ENCODE data around the gene ARID3A. TPM values are rescaled to one million over a fixed set of nuclear protein-coding genes. Genes with fewer than 3 reads are reported as not detected.
A peak's percentile ranks its signal among the peaks of the same experiment; 100 is the strongest.

The ARID3A gene
- total RNA-seq, 1 donor from 2014 or later = 6.7 TPM

GRCh38 chr19:991174-991931, 65.5 kb downstream of the ARID3A start:
- intact Hi-C loops (cut with DNase I) = no loop called here
- DNase-seq (ENCODE audit: missing footprints) = no peak
- no peak for ATAC-seq

GRCh38 chr19:991932-992669, 66.3 kb downstream of the ARID3A start:
- intact Hi-C loops (cut with DNase I) = no loop called here
- no peak for ATAC-seq
- DNase-seq (ENCODE audit: missing footprints) = no peak

- ATAC-seq (no peak), DNase-seq (ENCODE audit: missing footprints) (no peak)
- intact Hi-C loops (cut with DNase I) = no loop called here
These were observed 66.8 kb downstream of the ARID3A start for GRCh38 chr19:992670-993055.

- ATAC-seq (no peak), DNase-seq (ENCODE audit: missing footprints) (no peak)
- intact Hi-C loops (cut with DNase I) = no loop called here
These were observed 67.6 kb downstream of the ARID3A start for GRCh38 chr19:993361-993830.

GRCh38 chr19:993831-994393, 68.1 kb downstream of the ARID3A start:
- intact Hi-C loops (cut with DNase I) = no loop called here
- DNase-seq (ENCODE audit: missing footprints) (no peak), ATAC-seq (no peak)

- ATAC-seq (no peak), DNase-seq (ENCODE audit: missing footprints) (no peak)
- intact Hi-C loops (cut with DNase I) = no loop called here
These were observed 68.7 kb downstream of the ARID3A start for GRCh38 chr19:994516-994915.

GRCh38 chr19:995051-995827, 69.4 kb downstream of the ARID3A start:
- no peak for DNase-seq (ENCODE audit: missing footprints)
- intact Hi-C loops (cut with DNase I) = no loop called here
- no peak for ATAC-seq

GRCh38 chr19:996051-996838, 70.4 kb downstream of the ARID3A start:
- intact Hi-C loops (cut with DNase I) = no loop called here
- DNase-seq (ENCODE audit: missing footprints) (no peak), ATAC-seq (no peak)

- no peak for DNase-seq (ENCODE audit: missing footprints)
- ATAC-seq = no peak
- intact Hi-C loops (cut with DNase I) = no loop called here
These were observed 72.2 kb downstream of the ARID3A start for GRCh38 chr19:998064-998463.

- DNase-seq (ENCODE audit: missing footprints) (no peak), ATAC-seq (no peak)
- intact Hi-C loops (cut with DNase I) = no loop called here
These were observed 73.5 kb downstream of the ARID3A start for GRCh38 chr19:999379-999719.

GRCh38 chr19:1000095-1000494, 74.3 kb downstream of the ARID3A start, which contains the start of gene GRIN3B:
TSS of gene GRIN3B (plus strand) at chr19:1000419. CDS start at chr19:1000438, 19 bp downstream.
- no peak for ATAC-seq
- no peak for DNase-seq (ENCODE audit: missing footprints)
- intact Hi-C loops (cut with DNase I) = no loop called here

GRCh38 chr19:1000591-1001537, 75.0 kb downstream of the ARID3A start:
- intact Hi-C loops (cut with DNase I) = loop anchor here (1.0 kb wide), 1 partner anchor 80 kb away; no protein-coding TSS in a partner anchor
- no peak for DNase-seq (ENCODE audit: missing footprints)
- no peak for ATAC-seq

- ATAC-seq (peak; percentile 73), DNase-seq (ENCODE audit: missing footprints) (peak; percentile 92)
- intact Hi-C loops (cut with DNase I) = loop anchor here (1.0 kb wide), 1 partner anchor 80 kb away; no protein-coding TSS in a partner anchor
These were observed 75.8 kb downstream of the ARID3A start for GRCh38 chr19:1001538-1002166.

GRCh38 chr19:1002600-1002999, 76.8 kb downstream of the ARID3A start:
- intact Hi-C loops (cut with DNase I) = no loop called here
- ATAC-seq (no peak), DNase-seq (ENCODE audit: missing footprints) (no peak)

GRCh38 chr19:1003283-1003682, 77.4 kb downstream of the ARID3A start:
- DNase-seq (ENCODE audit: missing footprints) = no peak
- intact Hi-C loops (cut with DNase I) = no loop called here
- ATAC-seq = no peak

GRCh38 chr19:1004204-1004802, 78.5 kb downstream of the ARID3A start:
- intact Hi-C loops (cut with DNase I) = no loop called here
- DNase-seq (ENCODE audit: missing footprints) (no peak), ATAC-seq (no peak)
